Muscle of arm (tissue), 12 donors: ENCODE measurements around the gene CKAP2L. TPM values are rescaled to one million over a fixed set of nuclear protein-coding genes. Genes with fewer than 3 reads are reported as not detected.

Experiments
- DNase-seq: peaks from one replicate; pipeline ENCODE4 v3.0.0-alpha.2; 2013
- polyA plus RNA-seq, 12 donors: library from polyadenylated mRNA; unstranded; fragments of 120-200 nt; gene quantifications; one replicate each; pipeline ENCODE4 v1.2.1, GENCODE V29; 2013; ENCODE audit not compliant: insufficient read length in 12 of 12

The CKAP2L gene
- polyA plus RNA-seq, 12 donors, result 6.1 to 22.5 (median 9.8) TPM; not detected in 1

DNA sequence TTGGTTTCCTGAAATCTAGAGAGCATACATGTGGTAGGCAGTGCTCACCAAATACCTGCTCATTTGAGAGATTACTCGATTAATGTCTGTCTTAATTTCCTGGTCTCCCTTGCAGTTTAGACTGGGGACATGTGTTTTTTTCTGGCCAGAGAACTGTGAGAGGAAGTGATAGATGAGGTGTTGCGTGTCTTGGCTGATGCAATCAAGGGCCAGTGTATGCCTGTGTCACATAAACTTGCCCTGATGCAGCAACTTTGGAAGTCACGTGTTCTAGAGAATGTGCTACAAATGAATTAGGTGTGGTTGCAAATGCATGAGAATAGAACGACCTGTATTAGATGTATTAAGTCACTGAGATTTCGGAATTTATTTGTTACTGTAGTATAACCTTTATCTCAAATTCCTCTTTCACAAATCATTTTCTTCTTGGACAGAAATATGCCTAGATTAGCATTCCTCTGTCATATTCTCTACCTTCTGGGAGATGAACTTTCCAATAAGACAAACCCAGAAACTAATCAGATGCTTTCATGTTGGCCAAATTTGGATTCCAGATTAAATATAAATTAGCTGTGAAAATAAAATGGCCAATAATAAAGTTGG lies 29.8 kb upstream of the CKAP2L start:
- DNase-seq, result no peak

DNA sequence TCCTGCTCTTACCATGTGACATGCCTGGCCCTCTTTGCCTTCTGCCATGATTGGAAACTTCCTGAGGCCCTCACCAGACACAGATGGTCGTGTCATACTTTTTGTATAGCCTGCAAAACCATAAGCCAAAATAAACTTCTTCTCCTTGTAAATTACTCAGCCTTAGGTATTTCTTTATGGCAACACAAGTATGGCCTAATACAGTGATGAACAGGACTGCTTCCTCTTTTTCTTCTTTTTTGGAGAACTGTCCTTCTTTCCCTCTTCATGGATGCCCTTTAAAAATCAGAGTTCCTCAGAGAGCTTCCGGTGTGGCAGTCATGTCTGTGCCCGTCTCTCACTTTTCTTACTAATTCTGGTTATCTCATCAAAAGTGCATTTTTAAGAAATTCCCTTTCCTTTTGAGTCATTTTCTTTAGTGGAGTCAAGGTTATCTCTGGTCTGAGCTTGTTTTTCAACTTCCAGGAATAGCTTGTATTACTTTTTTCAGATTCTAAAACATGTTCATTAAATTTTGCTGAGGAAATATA lies 29.1 kb upstream of the CKAP2L start:
- DNase-seq, result no peak

DNA sequence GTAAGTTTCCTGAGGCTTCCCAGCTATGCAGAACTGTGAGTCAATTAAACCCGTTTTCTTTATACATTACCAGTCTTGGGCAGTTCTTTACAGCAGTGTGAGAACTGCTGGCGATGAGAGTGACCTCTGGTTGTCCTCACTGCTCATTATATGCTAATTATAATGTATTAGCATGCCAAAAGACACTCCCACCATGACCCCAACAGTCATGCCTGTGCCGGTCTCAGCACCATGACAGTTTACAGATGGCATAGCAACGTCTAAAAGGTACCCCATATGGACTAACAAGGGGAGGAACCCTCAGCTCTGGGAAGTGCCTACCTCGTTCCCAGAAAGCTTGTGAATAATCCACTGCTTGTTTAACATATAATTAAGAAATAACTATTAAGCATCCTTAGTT lies 28.0 kb upstream of the CKAP2L start:
- no peak for DNase-seq

DNA sequence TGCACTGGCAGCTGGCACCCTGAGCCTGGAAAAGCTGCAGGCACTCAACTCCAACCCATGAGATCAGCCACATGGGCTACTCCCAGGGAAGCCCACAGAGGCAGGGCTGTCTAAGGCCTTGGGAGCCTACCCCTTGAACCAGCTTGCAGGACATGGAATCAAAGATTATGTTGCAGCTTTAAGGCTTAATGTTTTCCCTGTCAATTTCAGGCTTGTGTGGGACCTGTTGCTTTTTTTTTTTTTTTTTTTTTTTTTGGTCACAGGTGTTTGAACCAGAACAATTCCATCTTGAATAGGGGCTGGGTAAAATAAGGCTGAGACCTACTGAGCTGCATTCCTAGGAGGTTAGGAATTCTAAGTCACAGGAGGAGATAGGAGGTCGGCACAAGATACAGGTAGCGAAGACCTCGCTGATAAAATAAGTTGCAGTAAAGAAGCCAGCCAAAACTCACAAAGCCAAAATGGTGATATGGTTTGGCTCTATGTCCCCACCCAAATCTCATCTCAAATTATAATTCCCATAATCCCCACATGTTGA lies 27.4 kb upstream of the CKAP2L start:
- no peak for DNase-seq

DNA sequence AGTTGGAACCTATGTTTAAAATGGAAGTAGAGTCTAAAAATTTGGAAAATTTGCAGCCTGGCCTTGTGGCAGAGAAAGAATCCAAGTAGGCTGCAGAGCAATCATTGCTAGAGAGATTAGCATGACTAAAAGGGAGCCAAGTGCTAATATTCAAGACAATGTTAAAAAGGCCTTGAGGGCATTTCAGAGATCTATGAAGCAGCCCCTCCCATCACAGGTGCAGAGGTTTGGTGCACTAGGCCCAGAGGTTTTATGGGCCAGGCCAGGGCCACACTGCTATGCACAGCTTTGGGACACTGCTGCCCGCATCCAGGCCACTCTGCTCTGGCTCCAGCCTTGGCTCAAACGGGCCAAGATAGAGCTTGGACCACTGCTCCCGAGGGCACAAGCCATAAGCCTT lies 26.6 kb upstream of the CKAP2L start:
- no peak for DNase-seq

DNA sequence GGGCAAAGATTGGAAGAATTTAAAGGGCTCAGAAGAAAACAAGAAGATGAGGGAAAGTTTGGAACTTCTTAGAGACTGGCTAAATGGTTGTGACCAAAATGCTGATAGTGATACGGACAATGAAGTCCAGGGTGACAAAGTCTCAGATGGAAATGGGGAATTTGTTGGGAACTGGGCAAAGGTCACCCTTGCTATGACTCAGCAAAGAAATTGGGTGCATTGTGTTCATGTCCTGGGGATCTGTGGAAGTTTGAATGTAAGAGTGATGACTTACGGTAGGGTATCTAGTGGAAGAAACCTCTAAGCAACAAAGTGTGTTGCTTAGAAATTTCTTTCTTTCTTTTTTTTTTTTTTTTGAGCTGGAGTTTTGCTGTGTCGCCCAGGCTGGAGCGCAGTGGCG lies 25.9 kb upstream of the CKAP2L start:
- no peak for DNase-seq

DNA sequence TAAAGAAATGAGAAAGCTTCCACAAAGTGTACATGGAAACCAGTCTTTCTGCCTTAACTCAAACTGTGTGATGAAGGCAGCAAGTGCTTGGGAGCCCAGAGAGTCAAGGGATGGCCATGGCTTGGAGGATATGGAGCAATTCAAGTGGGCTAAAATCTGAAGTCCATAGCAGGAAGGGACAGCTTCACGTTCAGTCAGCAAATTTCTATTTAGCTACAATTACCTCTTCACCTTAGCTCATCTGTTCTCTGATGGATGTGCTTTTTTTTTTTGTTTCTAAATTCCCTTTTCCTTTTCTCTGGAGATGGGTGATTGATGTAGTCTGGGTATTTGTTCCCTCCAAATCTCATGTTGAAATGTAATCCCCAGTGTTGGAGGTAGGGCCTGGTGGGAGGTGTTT lies 24.8 kb upstream of the CKAP2L start:
- no peak for DNase-seq

DNA sequence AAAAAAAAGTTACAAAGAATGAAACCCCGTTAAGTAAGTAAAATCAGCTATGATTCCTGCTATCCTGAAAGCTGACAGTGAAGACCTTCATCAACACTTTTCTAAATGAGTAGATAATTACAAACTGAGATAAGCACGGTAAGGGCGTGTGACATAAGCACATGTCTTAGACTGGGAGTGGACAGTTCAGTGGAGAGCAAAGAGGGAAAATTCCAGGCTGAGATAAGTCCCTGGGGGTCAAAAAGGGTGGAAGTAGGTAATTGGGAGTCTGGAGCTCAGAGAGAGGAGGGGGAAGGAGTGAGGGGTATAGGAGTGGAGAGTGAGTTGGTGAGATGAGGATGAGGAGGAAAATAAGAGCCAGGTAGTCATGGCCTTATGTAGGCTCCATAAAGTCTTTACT lies 24.2 kb upstream of the CKAP2L start:
- no peak for DNase-seq

DNA sequence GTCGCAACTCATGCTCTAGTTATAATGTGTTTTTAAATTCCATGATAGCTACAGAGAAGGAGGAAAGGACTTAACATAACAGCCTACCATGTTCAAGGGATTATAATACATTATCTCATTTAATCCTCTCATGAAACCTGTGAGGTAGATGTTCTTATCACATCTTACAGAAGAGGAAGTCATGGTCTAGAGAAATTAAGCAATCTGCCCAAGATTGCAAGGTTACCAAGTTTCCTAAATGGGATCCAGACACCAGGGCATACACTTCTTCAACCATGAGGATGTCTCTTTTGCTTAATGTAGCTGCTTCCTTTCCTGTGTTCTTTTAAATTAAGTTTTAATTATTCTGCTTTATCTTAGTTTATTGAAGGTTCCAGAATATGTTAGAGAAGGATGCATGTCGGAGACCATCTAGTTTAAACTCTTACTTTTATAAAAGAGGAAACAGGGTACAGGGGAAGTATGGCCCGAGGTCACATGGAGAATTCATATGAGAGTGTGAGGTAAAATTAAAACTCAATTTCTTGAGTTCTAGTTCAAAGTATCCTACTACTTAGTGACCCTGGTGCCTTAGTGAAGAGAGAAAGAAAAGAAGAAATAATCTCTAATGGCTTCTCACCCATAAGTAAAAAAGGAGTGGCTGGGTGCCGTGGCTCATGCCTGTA lies 23.5 kb upstream of the CKAP2L start:
- DNase-seq, result no peak

DNA sequence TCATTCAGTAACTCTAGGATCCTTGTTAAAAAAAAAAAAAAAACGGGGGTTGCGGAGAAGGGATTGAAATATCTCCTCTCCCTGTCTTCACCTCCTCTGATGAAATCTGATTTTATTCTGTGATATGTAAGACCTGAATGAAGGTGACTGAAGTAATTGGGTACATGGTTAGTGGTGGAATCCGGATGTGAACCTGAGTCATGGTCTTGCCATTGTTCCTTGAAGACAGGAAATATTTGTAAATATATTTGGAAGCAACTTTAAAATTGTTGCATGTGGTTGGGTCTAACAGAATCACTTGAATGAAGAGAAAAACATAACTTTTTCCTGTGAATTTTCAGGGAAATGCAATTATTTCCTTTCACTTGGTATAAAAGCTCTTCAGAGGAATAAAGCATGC lies 22.9 kb upstream of the CKAP2L start:
- DNase-seq, result no peak

DNA sequence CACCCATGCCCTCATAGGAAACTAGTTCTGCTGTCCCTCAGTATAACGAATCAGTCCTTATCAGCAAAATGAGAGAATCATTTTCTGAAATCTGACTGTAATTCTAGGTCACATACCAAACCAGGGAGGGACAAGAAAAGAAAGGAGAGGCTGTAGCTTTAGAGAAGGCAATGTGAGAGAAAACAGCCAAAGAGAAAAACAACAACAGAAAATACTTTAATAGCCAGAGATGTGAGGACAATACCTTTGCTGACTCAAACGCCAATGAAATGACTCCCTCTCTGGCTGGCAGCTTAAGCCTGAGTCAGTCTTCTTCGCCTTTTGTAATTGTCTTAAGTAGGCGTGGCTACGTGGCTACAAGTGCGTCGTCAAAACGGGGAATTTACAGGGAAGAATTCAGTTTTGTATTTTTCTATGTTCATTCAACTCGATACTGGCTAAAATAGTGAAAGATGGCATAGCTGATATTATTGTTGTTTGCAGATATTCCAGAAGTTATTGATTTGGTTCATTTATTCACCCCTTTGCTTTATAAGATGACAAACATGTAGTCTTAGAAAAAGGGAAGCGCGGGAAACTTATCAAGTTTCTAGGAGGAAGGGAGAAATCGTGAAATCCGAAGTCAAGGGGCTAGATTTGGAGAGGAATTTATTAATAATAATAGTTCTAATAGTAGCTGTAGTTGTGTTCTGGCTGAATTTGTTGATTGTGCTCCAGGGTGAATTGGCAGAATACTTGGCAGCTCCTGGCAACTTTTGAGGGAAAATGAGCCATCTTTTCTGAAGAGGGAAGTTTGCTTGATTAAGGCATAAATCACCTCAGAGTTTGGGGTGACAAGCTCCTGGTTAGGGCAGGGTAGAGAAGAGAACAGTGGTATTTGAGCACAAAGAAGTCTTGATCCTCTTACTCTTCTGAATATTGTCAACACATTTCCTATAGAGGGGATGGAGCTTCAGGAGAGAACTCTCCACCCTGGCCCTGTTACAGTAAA lies 20.1 kb upstream of the CKAP2L start, which contains the start of gene IL1A:
Gene IL1A, minus strand, starts transcription at position 295 of the 991 bp plus-strand sequence. CDS start 723 bp downstream, outside the sequence.
- DNase-seq, result no peak

DNA sequence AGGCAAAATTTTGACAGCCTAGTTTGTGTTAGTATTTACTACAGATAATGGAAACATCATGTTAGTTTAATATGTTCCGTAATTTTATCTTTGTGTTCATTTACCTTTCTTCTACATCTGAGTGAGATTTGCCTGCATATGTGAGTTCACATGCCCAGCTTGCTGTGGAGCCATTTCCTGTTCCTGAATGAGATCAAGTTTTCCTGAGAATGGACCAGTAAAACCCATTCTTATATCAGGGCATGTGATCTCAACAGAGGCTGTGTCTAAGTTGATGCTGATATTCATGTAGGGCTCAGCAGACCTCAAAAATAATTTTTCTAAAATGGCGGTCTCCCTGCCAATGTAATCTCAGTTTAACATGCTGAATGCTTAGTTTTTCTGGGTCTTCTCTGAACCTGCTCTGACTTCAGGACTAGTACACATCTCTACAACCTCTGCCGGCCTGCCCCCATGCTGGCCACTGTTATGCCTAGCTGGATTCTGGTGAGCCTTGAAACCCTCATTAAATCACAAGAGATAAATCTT lies 18.8 kb upstream of the CKAP2L start:
- DNase-seq, result no peak

DNA sequence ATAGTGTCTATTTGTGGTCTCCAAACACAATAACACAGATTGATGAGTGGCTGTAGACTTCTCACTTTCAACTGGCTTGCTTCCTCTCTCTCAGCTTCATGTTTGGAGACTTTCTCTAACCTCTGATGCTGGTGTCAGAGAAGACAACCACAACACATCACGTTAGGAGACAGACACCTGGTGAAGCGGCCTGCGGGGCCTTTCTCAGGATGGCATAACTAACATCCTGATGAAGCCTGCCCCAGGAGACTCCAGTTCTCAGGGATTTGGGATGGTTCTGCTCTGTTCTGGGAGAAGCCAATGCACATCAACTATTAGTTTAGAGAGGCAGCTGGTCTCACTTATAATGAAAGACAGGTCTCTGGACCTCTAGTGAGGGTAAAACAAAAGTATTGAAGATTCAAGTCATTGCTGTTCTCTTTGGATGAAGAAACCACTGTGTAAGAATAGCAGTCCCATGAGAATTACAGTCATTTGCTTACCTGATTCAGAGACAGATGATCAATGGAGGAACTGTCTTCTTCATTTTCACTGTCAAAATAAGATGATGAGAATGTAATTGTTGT lies 17.9 kb upstream of the CKAP2L start:
- DNase-seq, result no peak

DNA sequence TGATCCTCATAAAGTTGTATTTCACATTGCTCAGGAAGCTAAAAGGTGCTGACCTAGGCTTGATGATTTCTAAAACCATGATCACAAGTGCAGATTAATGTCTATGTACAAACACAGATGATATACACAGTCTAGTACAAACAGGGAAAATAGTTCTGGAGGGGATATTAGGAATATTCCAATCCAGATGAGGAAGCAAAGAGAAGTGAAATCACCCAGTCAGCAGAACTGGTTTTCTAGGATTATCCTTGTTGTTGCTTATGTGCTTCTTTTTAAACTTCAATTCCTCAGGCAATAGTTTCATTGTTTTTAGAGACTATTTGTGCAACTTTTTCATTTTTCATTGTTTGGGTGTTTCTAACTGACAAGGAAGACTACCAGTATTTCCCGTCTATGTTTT lies 15.2 kb upstream of the CKAP2L start:
- no peak for DNase-seq

DNA sequence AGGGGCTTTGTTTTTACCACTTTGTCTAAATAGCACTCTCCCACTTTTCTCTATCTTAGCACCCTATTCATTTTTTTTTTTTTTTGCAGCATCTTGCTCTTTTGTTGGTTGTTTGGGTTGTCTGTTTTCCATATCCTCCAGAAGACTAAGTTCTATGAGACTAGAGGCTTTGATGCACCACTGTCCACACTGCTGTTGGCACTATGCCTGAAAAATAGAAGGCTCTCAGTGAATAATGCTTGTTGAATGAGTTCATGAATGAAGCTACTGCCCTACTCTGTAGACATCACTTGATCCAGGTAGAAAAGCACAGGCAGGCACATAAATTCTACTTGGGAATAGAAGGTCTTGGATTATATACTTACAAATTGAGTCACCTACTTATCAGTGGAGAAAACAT lies 12.6 kb upstream of the CKAP2L start:
- DNase-seq, result no peak

DNA sequence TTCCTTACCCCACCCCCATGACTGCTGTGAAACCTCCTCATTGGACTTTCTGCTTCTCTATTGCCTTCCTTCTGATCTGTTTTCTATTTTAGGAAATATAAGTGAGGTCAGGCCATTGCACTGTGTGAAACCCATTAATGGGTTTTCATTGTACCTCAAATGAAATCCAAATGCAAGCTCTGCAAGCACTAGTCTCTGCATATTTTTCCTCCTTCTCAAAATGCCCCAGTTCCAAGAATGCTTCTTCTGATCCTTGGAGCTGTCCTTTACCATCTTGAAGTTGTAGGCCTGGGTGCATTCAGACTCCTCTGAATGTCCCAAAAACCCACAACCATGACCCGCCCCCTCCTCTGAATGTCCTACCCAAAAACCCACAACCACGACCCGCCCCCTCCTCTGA lies 11.7 kb upstream of the CKAP2L start:
- DNase-seq, result no peak

DNA sequence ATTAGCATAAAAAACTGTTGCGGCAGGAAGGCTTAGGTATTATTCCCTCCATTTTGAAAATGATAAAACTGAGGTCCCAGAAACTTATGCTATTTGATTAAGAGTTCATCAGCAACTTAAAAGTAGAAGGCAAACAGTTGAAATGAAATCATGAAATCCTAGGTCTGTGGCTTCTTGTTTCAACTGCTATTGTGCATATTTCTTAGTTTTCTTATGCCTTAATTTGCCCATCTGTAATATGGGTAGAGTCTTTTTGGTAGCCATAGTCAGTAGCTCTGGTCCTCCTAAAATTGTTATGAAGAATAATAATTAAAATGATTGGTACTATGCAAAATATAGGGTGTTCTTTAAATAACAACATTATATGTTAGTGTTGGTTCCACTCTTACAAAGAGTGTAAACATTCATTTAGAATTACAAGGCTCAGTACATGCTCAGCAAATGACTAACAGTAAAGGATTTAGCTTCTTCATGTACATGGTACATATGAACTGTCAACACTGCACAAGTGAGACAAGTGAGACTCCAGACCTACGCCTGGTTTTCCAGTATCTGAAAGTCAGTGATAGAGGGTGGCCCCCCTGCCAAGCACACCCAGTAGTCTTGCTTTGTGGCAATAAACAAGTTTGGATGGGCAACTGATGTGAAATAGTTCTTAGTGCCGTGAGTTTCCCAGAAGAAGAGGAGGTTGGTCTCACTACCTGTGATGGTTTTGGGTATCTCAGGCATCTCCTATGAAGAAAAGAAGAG lies 10.3 kb upstream of the CKAP2L start:
- DNase-seq, result no peak

DNA sequence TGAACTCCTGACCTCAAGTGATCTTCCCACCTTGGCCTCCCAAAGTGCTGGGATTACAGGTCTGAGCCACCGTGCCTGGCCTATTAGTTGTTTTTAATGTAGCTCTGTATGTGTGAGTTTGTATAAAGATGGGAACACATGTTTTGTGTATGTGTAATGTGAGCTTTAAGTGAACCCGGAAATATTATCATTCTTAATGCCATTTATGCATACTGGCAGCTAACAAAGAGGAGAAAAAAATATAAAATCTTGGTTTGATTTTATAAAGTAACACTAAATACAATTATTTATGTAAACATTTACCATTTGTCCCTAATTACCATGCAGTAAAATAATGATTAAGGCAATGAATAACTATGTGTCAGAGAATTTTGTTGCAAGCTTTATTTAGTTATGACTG lies 9.1 kb upstream of the CKAP2L start:
- DNase-seq, result no peak

DNA sequence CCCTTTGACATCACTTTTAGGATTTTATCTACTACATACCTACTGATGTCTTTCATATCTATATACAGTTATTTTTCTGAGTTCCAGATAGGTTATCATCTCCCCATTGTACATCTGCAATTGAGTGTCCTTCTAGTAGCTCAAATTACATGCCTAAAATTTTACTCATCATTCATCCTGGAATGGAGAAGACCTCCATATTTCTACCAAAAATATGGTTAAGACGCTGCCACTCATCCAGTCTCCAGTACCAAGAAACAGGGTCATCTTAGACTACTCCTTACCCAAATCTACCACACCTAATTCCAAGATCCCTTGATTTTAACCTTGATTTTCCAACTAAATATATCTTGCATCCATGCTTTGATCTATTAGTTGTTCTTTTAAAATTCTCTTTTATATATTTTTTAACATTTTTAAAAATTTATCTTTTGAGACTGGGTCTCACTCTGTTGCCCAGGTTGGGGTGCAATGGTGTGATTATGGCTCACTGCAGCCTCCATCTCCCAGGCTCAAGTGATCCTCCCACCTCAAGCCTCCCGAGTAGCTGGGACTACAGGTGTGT lies 8.6 kb upstream of the CKAP2L start:
- DNase-seq, result no peak

DNA sequence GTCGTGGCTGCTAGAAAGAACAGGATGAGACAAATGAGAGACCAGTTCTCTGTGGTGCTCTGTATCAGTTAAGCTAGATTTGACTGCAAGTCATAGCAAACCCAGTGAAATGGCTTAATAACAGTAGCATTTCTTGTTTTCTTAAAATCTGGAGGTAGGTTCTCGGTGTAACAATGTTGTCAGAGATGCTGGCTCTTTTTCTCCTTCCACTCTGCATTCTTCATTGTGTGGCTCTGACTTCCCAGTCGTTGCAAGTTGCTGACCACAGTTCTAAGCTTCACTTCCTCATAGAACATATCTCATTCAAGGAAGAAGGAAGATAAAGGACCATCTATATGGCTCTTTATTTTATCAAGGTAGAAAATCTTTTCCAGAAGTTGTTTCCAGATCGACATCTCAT lies 7.9 kb upstream of the CKAP2L start:
- DNase-seq, result no peak
